GM12878 (cell line): ENCODE results near the gene STKLD1. TPM values are rescaled to one million over a fixed set of nuclear protein-coding genes. Genes with fewer than 3 reads are reported as not detected.

ENCODE experiments used
- ATAC-seq: fragments of 200-7000 bp; cut with Tn5 transposase; 3 replicates; pipeline ENCODE4 v1.9.1; 2020; ENCODE audit warnings: mild to moderate bottlenecking, moderate library complexity
- BruUV-seq: library from RNA; stranded (reverse); fragments of 400-500 nt; replicated peaks from 2 replicates; lab custom pipeline; 2021; lab: Mats Ljungman, UMichigan
- CTCF ChIA-PET: fragments of 300-600 bp; sonication (Branson Sonifier 250); formaldehyde crosslinking; extraction: SDS; loops from one replicate; lab custom pipeline; 2021; ENCODE audit warnings: inconsistent platforms; lab: Yijun Ruan, JAX
- POLR2A ChIA-PET: fragments of 350-600 bp; formaldehyde crosslinking; extraction: SDS; loops from one replicate; lab custom pipeline; 2021; ENCODE audit warnings: inconsistent platforms; lab: Charles Lee
- RAD21 ChIA-PET: fragments of 300-600 bp; sonication (Branson Sonifier 250); formaldehyde crosslinking; loops from one replicate; lab custom pipeline; 2023; ENCODE audit warnings: antibody characterized with exemption; ENCODE audit not compliant: unreplicated experiment; lab: Charles Lee
- SMC1A ChIA-PET: fragments of 300-600 bp; sonication (Branson Sonifier 250); formaldehyde crosslinking; loops from one replicate; lab custom pipeline; 2023; ENCODE audit not compliant: unreplicated experiment, uncharacterized antibody; lab: Charles Lee
- DNase-seq: peaks from one replicate; pipeline ENCODE4 v3.0.0-alpha.2; 2011; ENCODE audit warnings: low read depth, low spot score
- FAIRE-seq: peaks from 3 replicates; lab custom pipeline; 2011; peaks lifted over from hg19 to GRCh38; lab: Jason Lieb, UNC
- H2AFZ ChIP-seq: 2 replicates; pipeline ENCODE4 v1.6.0; 2011; ENCODE audit warnings: low read depth, low read length, control low read depth; ENCODE audit not compliant: control insufficient read depth
- H3K27ac ChIP-seq: 2 replicates; pipeline ENCODE4 v1.5.1; 2011; ENCODE audit warnings: control low read depth; ENCODE audit not compliant: control insufficient read depth, insufficient read depth
- H3K27me3 ChIP-seq, 2 experiments: replicated peaks in 1 of 2; 2 replicates each; pipeline versions ENCODE4 v1.6.0 to v1.6.1; 2011; ENCODE audit warnings: low read length in 1 of 2; ENCODE audit not compliant: control insufficient read depth in 2 of 2, insufficient read depth in 2 of 2
- H3K36me3 ChIP-seq, 2 experiments: 2 replicates each; pipeline ENCODE4 v1.5.1; 2011; ENCODE audit warnings: low read length in 1 of 2; ENCODE audit not compliant: control insufficient read depth in 2 of 2, insufficient read depth in 2 of 2
- H3K4me1 ChIP-seq: 2 replicates; pipeline ENCODE4 v1.6.1; 2011; ENCODE audit warnings: mild to moderate bottlenecking, low read length, moderate library complexity, mixed read lengths; ENCODE audit not compliant: control insufficient read depth, insufficient read depth
- H3K4me2 ChIP-seq: 2 replicates; pipeline ENCODE4 v1.6.0; 2011; ENCODE audit warnings: control low read depth; ENCODE audit not compliant: control insufficient read depth, insufficient read depth
- H3K4me3 ChIP-seq: fragments of 200-600 bp; sonication (generic); 2 replicates; pipeline ENCODE4 v1.5.1; 2016
- H3K79me2 ChIP-seq: 2 replicates; pipeline ENCODE4 v1.6.0; 2011; ENCODE audit warnings: low read length; ENCODE audit not compliant: control insufficient read depth, insufficient read depth
- H3K9ac ChIP-seq: 2 replicates; pipeline ENCODE4 v1.8.0; 2011; ENCODE audit warnings: low read length, control low read depth, mixed read lengths; ENCODE audit not compliant: control insufficient read depth, insufficient read depth
- H3K9me3 ChIP-seq: replicated peaks from 3 replicates; pipeline ENCODE4 v1.5.1; 2011; ENCODE audit warnings: mild to moderate bottlenecking, low read length; ENCODE audit not compliant: control insufficient read depth, insufficient read depth
- H4K20me1 ChIP-seq: 2 replicates; pipeline ENCODE4 v1.6.0; 2011; ENCODE audit not compliant: control insufficient read depth, insufficient read depth
- FOXK2 ChIP-seq: fragments of 450-650 bp; IDR thresholded peaks from 2 replicates; pipeline ENCODE4 v1.6.1; 2017; ENCODE audit warnings: mild to moderate bottlenecking, moderate library complexity
- KAT2A ChIP-seq: conservative IDR thresholded peaks from 2 replicates; pipeline ENCODE4 v1.6.1; 2011; ENCODE audit warnings: low read depth, low read length; ENCODE audit not compliant: control insufficient read depth
- MEF2B ChIP-seq: fragments of 450-650 bp; IDR thresholded peaks from 2 replicates; pipeline ENCODE4 v1.6.1; 2018; ENCODE audit warnings: mild to moderate bottlenecking, moderate library complexity; ENCODE audit not compliant: partially characterized antibody, poor library complexity, severe bottlenecking
- POLR2AphosphoS5 ChIP-seq: IDR thresholded peaks from 2 replicates; pipeline ENCODE4 v1.6.1; 2011; ENCODE audit warnings: mild to moderate bottlenecking, low read length, inconsistent platforms
- RAD51 ChIP-seq: fragments of 450-650 bp; IDR thresholded peaks from 2 replicates; pipeline ENCODE4 v1.6.1; 2016; ENCODE audit warnings: moderate library complexity, mild to moderate bottlenecking, inconsistent platforms
- SREBF2 ChIP-seq: IDR thresholded peaks from 2 replicates; pipeline ENCODE4 v1.6.1; 2012; ENCODE audit warnings: mild to moderate bottlenecking, low read length
- WGBS: methylation state at CpG from one replicate; pipeline ENCODE4 v1.1.6; 2016; ENCODE audit warnings: low lambda C conversion rate; ENCODE audit not compliant: insufficient replicate concordance, insufficient coverage; ENCODE audit errors: missing lambda C conversion rate; 5-methylcytosine and 5-hydroxymethylcytosine counted together
- in situ Hi-C: fragments of 300-500 bp; cut with MboI; formaldehyde crosslinking; loops from 9 replicates; pipeline ENCODE4 v1.14.3; 2018; ENCODE audit warnings: mixed read lengths
- intact Hi-C: fragments of 100-400 bp; cut with micrococcal nuclease; formaldehyde crosslinking; loops from one replicate; pipeline ENCODE4 v1.14.2; 2022; ENCODE audit not compliant: unreplicated experiment
- polyA plus RNA-seq, 11 experiments: library from polyadenylated mRNA; depleted of rRNA in 4 of 11; unstranded in 6 of 11; stranded (reverse) in 5 of 11; fragments of >200 nt; fragmentation: Nextera tagmentation in 4 of 11; fragmentation: Illumina TruSeq in 1 of 11; extraction: Ambion mirVana in 4 of 11; extraction: Trizol in 1 of 11; gene quantifications; 1 replicate in 1 of 11; 2 replicates in 10 of 11; pipeline versions ENCODE4 v1.2.1 to v1.2.3, GENCODE V29; 2011 to 2016; ENCODE audit warnings: inconsistent platforms in 2 of 11, missing spikeins in 2 of 11, low read depth in 1 of 11
- total RNA-seq, 4 experiments: library from RNA; depleted of rRNA in 3 of 4; stranded (reverse); fragments of >200 nt in 3 of 4; fragmentation: Illumina TruSeq in 1 of 4; extraction: Trizol in 1 of 4; gene quantifications; 2 replicates each; pipeline versions ENCODE4 v1.2.1 to v1.2.3, GENCODE V29; 2013 to 2021

The STKLD1 gene
- total and polyA plus RNA-seq, 10 of the 15 experiments (the other 5 are each of a cell fraction or from before 2014, with no cell fraction given), result 0.07 to 0.40 (median 0.29) TPM; not detected in 4

DNA sequence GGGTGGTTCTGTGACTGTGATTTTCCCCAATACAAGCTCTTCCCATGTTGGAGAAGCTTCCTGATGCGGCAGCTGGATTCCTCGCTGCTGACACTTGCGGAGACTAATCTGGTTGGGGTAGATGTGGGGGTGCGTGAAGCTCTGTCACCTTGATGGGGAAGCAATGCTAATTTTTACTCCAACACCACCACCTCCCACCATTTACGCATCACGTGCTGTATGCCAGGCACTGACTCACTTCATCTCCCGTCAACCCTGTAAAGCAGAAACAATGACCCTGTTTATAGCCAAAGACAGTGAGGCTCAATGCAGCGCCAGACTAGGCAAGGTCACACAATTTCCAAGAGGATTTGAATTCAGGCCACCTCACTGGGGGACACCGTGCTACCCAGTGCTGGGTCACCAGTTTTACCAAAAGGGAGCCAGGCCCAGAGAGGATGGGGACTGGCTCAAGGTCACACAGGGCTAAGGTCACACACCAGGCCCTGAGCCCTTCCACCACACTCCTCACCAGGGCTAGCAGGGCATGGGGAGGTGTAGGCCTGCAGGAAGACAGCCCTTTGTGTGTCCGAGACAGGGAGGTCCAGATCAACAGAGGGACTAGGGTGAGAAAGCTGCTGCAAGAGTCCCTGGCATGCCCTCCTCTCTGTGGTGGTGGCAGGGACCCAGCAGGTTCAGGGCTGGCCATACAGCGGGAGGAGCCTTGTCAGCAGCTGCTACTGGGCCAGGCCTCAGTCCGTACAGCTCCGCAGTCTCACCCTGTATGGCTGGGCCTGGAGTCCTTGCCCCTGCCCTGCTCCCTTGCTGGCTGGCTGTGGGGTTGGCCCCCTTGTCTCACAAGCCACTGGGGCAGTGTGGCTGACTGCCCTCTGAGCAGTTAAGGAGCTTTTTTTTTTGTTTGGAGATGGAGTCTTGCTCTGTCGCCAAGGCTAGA, 3.3 kb downstream of the STKLD1 start:
- no TSS peak for BruUV-seq
- intact Hi-C loops, result loop anchor here (5.0 kb wide), 1 partner anchor 38 kb away; the partner anchor contains the start of gene REXO4
- Histone ChIP-seq H3K4me3 (no peak overlapping the region), H3K36me3 (no peaks in the 10 kb centered on the region), H4K20me1 (no peaks in the 10 kb centered on the region), H3K9me3 (no peaks in the 10 kb centered on the region; the same call in 2 of the 3 replicates), H3K79me2 (peaks cover 15% of the 10 kb centered on the region), H3K27ac (no peak overlapping the region), H3K4me1 (no peaks in the 10 kb centered on the region), H3K4me2 (no peak overlapping the region), H3K27me3 (no peaks in the 10 kb centered on the region), H2AFZ (no peak overlapping the region), H3K9ac (no peak overlapping the region)
- in situ Hi-C loops, result no loop called here
- RAD21 ChIA-PET, result interaction anchor here (1.0 kb wide), 1 partner anchor 22 kb away, joined by 3 read pairs; no protein-coding TSS in a partner anchor
- SMC1A ChIA-PET, result no interaction called here
- DNase-seq, result no peak
- no peak for FAIRE-seq
- POLR2A ChIA-PET, result interaction anchor here (1.0 kb wide), 1 partner anchor 37 kb away, joined by 3 read pairs; no protein-coding TSS in a partner anchor
- no peak for ATAC-seq
- TF ChIP-seq KAT2A (no peak), FOXK2 (no peak), SREBF2 (no peak), MEF2B (no peak), RAD51 (no peak)
- CTCF ChIA-PET, result interaction anchor here (0.9 to 1.4 kb wide), 2 partner anchors 26 to 107 kb away, joined by 3 to 4 read pairs; no protein-coding TSS in a partner anchor
- 77% methylated on average over 14 of the region's 14 CpGs for WGBS

DNA sequence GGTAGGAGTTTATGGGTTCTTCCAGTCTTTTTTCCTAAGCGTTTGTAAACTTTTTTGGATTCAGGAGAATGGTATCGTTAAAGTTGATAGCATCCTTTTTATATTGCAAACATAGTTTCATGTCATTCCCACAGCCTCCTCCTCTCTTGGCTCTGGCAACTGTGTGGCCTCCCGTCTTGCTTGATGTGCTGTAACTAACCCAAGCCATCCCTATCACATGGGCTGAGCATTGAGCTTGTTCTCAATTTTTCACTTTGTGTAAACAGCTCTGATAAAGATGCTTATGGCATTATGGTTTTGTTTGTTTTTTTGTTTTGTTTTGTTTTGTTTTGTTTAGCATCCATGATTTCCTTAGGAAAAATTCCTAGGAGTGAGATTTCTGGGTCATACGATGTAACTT, 4.6 kb downstream of the STKLD1 start:
- H3K9ac ChIP-seq, result no peak overlapping the region
- BruUV-seq, result no TSS peak
- H3K27ac ChIP-seq, result no peak overlapping the region
- FAIRE-seq, result no peak
- intact Hi-C loops (no loop called here), in situ Hi-C loops (no loop called here)
- RAD21 ChIA-PET, result no interaction called here
- no peaks in the 10 kb centered on the region for H3K27me3 ChIP-seq
- peaks cover 2% of the 10 kb centered on the region for H3K79me2 ChIP-seq
- 34% methylated on average over 4 of the region's 4 CpGs for WGBS
- SMC1A ChIA-PET, result no interaction called here
- ATAC-seq, result no peak
- H3K9me3 ChIP-seq, result no peaks in the 10 kb centered on the region; the same call in 2 of the 3 replicates
- POLR2A ChIA-PET, result interaction anchor here (0.7 kb wide), 1 partner anchor 9 kb away, joined by 5 read pairs; no protein-coding TSS in a partner anchor
- no peaks in the 10 kb centered on the region for H4K20me1 ChIP-seq
- no peaks in the 10 kb centered on the region for H3K4me1 ChIP-seq
- H3K4me3 ChIP-seq, result no peak overlapping the region
- DNase-seq, result no peak
- H2AFZ ChIP-seq, result no peak overlapping the region
- H3K4me2 ChIP-seq, result no peak overlapping the region
- no peak for TF ChIP-seq POLR2AphosphoS5
- CTCF ChIA-PET, result no interaction called here
- H3K36me3 ChIP-seq, result no peaks in the 10 kb centered on the region
